Measurements from ENCODE around the gene MMP14.

MMP14 gene

DNA sequence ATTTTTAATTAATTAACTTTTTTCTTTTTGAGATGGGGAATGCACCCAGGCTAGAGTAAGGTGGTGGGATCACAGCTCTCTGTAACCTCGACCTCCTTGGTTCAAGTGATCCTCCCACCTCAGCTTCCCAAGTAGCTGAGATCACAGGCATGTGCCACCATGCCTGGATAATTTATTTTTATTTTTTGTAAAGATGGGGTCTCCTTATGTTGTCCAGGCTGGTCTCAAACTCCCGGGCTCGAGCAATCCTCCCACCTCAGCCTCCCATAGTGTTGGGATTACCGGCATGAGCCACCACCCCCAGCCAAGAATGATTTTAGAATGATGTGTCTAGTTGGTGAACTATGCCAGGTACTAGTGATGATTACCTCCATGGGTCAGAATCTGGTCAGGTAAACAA, 28.6 kb downstream of the MMP14 start:
- no peak for DNase-seq

DNA sequence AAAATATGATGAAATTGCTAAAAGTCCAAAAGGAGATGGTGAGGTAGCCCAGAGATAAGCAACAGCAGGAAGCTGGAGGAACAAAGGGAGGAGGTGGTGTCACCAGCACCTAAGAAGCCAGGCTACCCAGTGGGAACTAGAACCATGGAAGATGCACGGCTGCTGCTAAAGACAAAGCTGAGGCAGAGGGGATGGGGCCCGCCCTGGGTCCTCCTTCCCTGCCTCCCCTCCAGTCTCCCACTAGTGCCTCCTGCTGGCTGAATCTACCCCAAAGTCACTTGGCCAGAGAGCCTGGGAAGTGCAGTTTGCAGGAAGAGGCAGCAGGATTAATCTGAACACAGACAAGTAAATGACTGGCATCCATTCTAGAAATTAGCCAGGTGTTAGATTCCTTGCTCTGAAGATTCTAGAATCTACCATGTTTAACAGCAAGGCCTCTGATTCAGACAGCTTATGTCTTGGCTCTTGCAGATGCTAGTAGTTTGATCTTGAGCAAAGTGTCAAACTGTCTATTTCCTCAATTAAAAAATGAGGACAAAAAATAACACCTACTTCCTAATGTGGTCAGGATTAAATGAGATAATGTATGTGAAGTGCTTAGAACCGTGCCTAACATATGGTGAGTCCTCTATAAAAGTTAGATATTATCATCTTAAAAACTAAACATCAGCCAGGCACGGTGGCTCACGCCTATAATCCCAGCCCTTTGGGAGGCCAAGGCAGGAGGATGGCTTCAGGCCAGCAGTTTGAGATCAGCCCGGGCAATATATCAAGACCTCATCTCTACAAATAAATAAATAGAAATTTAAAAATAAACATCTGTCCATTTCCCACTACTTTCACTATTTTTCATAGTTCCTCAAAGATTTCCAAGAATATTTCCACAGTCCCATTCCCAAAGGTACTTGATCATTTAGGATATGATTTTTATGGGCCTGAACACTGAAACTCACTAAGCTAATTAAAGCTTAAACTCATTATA, 29.3 kb downstream of the MMP14 start:
- peak; percentile 27 for DNase-seq

DNA sequence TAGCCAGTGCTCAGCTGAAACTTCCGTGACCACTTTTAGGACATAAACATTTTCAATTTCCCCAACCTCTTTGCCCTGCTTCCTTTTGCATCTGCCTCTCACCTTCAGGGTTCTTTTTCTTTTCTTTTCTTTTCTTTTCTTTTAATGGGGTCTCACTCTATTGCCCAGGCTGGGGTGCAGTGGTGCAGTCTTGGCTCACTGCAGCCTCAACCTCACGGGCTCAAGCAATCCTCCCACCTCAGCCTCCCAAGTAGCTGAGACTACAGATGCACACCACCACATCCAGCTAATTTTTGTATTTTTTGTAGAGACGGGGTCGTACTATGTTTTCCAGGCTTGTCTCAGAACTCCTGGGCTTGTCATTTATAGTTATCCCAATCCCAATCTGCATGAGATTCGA, 30.5 kb downstream of the MMP14 start:
- no peak for DNase-seq

DNA sequence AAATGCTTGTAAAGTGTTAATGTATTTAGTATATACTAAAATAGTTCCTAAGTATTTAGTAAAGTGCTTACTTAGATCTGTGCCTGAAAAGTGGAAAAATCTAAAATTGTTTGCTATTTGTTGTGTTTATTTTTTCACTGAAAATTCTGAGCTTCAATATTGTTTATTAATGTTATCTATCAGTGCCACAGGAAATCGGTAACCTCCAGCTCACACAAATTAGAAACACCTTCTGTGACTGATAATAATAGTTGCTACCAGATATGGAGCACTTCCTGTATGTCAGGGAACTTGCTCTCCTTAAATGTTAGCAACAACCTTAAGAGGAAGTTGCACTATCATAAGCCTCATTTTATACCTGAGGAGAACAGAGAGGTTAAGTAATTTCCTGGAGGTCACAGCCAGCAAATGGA, 34.4 kb downstream of the MMP14 start:
- no peak for DNase-seq

DNA sequence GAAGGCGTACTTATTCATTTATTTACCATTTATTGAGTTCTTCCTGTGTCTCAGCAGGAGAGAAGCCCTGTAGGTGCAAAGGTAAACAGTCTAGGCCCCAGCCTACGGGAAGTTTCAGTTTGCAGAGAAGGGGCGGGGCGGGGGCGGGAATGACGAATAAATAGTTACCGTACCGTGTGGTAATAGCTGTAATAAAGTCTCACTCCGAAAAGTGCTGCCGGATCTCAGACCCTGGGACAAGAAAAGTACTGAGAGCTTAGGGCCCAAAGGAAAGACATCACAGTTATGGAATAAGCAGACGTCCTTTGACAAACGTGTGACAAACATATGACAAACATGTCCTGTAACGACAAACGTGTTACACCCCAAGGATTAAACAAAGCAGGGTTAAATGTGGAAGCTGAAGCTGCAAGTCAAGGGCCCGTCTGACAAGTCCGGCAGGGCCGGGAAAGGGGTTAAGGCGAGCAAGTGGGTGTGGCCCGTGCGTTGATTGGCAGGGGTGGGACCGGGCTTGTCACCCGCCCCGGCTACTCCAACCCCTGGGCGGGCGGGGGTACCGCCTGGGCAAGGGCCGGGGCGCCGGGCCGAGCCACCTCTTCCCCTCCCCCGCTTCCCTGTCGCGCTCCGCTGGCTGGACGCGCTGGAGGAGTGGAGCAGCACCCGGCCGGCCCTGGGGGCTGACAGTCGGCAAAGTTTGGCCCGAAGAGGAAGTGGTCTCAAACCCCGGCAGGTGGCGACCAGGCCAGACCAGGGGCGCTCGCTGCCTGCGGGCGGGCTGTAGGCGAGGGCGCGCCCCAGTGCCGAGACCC, 35.0 kb downstream of the MMP14 start, which contains the start of gene LRP10:
TSS of gene LRP10 (plus strand) at position 517 of the 809 bp plus-strand sequence. CDS start 564 bp downstream, outside the sequence.
- DNase-seq = peak; percentile 90

DNA sequence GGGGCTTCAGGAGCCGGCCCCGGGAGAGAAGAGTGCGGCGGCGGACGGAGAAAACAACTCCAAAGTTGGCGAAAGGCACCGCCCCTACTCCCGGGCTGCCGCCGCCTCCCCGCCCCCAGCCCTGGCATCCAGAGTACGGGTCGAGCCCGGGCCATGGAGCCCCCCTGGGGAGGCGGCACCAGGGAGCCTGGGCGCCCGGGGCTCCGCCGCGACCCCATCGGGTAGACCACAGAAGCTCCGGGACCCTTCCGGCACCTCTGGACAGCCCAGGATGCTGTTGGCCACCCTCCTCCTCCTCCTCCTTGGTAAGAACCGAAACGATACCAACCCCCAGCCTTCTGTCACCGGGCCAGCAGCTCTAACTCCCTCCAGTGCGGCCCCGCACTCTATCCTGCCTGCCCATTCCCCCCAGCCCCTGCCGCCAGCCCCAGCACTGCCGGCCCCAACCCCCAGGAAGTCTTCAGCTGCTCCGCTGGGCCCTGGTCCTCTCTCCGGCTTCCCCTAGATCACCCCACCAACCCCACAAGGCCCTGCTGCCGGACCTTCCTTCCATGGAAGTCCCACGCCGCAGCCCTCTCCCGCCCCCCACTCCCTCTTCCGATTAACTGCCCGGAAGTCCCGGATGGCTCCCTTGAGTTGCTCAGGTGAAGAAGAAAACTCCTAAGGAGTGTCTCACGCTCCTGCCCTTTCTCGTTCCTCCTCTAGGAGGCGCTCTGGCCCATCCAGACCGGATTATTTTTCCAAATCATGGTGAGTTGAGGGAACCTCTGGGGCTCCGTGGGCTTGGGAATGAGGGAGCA, 35.8 kb downstream of the MMP14 start:
- DNase-seq = peak; percentile 82

DNA sequence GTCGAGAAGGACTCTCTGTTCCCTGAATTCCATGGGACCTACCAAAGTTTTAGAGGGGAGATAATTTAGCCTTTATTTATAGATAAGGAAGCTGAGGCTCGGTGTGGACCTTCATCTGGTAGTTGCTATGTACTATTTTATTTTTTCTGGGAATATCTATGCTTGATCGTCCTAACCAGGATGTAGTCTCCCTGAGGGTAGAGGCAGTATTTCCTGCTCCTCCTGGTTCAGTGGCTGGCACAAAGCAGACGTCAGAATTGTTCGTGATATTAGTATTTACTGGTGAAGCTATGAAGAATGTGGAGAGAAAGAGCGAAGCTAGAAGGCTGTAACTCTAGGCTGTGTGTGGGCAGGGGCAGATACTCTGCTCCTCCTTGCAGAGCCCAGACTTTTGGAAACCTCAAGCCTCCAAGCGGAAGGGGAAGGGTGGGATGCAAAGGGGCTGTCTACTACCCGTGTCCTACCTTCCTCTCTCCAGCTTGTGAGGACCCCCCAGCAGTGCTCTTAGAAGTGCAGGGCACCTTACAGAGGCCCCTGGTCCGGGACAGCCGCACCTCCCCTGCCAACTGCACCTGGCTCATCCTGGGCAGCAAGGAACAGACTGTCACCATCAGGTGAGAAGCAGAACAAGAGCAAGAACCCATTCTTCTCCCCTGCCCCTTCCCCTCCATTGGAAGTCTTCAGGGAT, 36.6 kb downstream of the MMP14 start:
- DNase-seq = no peak

DNA sequence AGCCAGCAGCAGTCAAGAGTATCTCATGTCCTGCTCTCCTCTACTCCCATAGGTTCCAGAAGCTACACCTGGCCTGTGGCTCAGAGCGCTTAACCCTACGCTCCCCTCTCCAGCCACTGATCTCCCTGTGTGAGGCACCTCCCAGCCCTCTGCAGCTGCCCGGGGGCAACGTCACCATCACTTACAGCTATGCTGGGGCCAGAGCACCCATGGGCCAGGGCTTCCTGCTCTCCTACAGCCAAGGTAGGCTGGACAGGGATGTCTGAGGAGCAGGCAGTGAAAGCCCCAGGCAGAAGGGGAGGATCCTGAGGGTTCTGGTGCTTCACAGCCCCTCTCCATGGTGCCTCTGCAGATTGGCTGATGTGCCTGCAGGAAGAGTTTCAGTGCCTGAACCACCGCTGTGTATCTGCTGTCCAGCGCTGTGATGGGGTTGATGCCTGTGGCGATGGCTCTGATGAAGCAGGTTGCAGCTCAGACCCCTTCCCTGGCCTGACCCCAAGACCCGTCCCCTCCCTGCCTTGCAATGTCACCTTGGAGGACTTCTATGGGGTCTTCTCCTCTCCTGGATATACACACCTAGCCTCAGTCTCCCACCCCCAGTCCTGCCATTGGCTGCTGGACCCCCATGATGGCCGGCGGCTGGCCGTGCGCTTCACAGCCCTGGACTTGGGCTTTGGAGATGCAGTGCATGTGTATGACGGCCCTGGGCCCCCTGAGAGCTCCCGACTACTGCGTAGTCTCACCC, 38.8 kb downstream of the MMP14 start:
- DNase-seq = no peak

DNA sequence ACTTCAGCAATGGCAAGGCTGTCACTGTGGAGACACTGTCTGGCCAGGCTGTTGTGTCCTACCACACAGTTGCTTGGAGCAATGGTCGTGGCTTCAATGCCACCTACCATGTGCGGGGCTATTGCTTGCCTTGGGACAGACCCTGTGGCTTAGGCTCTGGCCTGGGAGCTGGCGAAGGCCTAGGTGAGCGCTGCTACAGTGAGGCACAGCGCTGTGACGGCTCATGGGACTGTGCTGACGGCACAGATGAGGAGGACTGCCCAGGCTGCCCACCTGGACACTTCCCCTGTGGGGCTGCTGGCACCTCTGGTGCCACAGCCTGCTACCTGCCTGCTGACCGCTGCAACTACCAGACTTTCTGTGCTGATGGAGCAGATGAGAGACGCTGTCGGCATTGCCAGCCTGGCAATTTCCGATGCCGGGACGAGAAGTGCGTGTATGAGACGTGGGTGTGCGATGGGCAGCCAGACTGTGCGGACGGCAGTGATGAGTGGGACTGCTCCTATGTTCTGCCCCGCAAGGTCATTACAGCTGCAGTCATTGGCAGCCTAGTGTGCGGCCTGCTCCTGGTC, 39.4 kb downstream of the MMP14 start:
- DNase-seq = no peak

DNA sequence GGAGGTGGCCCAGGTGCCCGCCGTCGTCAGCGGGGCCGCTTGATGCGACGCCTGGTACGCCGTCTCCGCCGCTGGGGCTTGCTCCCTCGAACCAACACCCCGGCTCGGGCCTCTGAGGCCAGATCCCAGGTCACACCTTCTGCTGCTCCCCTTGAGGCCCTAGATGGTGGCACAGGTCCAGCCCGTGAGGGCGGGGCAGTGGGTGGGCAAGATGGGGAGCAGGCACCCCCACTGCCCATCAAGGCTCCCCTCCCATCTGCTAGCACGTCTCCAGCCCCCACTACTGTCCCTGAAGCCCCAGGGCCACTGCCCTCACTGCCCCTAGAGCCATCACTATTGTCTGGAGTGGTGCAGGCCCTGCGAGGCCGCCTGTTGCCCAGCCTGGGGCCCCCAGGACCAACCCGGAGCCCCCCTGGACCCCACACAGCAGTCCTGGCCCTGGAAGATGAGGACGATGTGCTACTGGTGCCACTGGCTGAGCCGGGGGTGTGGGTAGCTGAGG, 40.7 kb downstream of the MMP14 start:
- DNase-seq = no peak

DNA sequence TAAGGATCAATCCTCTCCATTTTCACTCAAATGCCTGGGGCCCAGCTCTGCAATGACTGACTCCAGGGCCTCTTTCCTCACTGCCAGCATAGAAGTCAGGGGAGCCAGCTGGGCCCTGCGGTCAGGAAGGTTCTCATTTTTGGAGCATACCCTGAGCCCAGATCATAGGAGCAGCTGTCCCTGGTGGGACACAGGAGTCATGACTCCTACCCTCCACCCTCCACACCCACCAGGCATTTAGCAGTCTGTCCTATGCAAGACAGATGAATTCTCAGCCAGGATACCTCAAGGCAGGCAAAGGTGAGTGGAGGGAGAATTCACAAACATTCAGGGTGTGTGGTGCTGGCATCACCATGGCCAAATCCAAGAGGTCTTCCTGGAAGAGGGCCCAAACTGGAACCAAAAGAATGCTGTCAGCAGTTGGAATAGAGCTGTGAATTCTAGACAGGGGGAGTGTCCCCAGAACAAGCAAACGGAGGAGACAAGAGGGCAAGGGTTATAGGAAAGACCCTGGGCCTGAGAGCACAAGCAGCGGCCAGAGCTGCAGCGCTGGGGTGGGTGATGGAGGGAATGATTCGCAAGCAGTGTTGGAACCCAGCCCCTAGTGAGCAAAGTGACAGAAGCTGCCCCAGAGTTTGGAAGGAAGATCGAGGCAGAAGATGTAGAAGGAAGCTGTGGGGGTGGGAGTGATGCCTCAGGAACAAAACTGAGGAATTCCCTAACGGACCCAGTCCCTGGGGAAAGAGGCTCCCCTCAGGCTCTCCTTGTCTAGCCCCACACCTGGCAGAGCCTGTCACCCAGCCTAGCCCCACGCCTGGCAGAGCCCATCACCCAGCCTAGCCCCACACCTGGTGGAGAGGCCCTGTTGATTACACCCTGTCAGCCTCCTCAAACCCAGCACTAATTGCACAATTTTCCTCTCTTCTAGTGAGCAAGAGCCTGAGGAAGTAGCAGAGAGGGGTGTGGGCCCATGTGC, 42.2 kb downstream of the MMP14 start:
- no peak for DNase-seq

DNA sequence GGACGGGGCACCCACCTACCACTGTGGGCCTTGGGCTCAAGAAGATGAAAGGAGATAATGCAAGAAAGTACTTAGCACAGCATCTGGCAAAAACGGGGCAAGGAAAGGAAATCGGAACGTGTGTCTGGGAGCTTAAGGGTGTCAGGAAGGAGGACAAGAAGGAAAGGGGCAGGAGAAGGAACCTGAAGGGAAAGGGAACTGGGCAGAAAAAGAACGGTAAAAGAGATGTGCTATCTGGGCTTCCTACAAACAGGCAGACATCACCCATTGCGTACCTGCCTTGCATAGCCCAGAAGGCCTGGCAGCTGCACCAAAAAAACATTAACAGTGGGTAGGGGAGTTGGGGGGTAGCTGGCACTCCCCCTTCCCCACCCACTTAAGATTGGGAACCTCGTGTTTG, 45.7 kb downstream of the MMP14 start:
- no peak for DNase-seq

DNA sequence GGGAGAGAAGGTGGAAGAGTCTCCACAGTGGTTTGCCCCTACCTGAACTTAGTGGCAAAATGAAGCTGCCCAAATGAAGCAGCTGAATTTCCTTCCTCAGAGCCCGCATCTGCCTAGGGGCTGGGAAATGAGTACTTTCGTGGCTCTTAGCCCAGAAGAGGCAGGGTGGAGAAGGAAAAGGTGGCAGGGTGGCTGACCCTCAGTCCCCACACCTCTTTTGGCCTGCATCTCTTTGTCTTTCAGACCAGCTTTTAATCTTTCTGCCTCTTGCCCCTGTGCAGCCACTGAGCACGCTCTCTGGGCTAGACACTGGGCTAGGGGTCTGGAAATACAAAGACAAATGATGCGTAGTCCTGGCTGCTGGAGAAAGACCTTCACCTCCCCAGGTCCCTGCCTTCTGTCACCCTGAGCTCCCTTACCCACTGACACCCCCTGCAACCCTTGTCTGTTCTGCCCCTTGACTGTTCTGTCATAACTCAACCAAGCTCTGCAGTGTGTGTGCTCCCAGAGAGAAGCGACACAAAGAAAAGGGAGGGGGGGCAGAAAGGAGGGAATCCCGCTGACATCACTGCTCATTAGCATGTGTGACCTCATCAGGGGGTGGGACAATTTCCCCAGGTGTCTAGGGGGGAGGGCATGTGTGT, 46.3 kb downstream of the MMP14 start:
- peak; percentile 63 for DNase-seq

DNA sequence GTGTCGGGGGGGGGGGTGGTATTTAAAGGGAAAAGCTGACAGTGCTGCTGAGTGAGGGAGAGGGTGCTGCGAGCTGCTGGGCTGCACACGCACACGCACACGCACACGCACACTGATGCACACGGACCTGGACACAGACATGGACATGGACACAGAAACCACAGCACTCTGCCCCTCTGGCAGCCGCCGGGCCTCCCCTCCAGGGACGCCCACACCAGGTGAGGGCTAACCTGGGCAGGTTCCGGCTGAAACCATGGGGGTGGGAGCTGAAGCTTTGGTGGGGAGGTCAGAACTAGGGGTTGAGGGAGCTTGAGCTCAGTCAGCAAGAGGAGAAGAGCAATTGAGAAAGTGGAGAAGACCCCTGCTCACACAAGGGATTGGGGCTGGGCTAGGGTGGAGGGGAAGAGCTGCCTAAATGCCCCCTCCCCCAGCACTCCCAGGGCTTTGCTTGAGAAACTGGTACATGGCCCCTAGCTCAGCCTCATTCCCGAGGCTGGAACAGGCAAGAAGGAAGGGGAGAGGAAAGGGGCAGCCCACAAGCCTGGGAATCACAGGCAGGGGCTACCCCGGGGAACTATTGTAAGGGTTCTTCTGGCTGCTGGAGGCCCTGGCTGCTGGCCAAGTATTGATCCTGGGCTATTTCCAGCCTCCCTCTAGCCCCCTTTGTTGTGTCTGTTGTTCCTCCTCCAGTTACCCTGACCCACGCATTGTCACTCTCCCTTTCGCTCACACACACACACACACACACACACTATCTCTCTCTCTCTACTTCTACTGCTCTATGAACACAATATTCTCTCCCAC, 47.0 kb downstream of the MMP14 start, which contains the start of gene REM2:
TSS of gene REM2 (plus strand) at position 50 of the 804 bp plus-strand sequence. CDS start at position 116, 66 bp downstream.
- DNase-seq = no peak

DNA sequence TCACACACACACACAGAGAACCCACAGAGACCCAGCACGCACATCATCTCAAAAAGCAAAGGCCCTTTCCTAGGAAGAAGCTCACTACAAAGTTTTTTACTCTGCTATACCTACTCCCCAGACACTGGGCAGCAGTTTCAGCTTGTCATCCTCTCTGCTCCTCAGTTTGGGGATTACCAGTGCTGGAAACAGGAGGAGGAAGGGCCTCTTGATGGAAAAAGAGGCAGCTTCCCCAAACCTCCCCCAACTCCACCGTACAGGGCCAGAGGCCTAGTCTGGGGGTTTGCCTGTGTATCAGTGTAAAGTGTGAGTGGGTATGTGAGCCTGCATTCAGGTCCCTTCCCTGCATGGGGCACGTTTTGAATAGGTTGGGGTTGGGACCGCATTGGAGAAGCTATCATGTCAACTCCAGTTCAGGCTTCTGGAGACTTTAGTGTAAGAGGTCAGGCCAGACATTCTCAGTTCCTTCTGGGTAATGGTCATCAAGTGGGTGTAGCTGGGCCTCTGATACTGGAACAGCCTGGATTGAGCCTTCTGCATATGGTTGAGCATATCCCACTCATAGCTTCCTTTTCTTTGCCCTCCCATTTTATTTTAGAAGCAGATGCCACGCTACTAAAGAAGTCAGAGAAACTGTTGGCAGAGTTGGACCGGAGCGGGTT, 47.8 kb downstream of the MMP14 start:
- DNase-seq = no peak

DNA sequence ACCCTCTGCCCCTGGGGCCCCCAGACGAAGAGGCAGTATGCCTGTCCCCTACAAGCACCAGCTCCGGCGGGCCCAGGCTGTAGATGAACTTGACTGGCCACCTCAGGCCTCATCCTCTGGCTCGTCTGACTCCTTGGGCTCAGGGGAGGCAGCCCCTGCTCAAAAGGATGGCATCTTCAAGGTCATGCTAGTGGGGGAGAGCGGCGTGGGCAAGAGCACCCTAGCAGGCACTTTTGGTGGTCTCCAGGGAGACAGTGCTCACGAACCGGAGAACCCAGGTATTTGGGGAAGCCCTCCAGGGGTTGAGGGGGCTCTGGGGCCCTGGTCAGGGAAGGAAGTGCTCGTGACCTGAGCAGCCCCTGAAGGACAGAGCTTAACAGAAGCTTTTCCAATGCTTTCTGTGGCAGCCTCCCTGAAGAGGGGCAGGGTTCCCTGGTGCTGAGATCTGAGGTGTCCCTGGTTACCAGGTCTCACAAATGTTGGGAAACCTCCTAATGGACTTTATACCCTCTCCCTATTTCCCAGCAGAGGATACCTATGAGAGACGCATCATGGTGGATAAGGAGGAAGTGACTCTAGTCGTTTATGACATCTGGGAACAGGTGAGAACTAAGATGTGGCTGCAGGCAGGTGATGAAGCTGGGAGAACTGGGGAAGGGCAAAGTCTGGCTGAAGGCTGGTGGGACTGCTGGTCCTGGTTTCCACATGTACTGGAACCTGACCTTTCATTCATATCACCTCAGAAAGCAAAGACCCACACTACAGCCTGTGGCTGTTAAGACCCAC, 48.5 kb downstream of the MMP14 start:
- no peak for DNase-seq

DNA sequence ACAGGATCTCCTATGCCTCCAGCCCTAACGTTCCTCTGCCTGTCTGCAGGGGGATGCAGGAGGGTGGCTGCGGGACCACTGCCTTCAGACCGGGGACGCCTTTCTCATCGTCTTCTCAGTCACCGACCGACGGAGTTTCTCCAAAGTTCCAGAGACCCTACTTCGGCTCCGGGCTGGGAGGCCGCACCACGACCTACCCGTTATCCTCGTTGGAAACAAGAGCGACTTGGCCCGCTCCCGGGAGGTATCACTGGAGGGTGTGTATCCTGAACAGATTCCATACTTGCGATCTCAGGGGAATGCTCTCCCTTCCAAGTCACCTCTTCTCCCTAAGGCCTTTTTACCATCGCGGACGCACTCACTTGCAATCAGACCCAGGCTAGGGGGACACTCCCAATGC, 49.6 kb downstream of the MMP14 start:
- no peak for DNase-seq

Data from CD4-positive, alpha-beta T cell treated with Interleukin-6 for 4 hours (primary cell).